ENCODE measurements around the gene RSPRY1. TPM values are rescaled to one million over a fixed set of nuclear protein-coding genes. Genes with fewer than 3 reads are reported as not detected.

RSPRY1 gene
- total and polyA plus RNA-seq, 2 of the 8 experiments (the other 6 are each of a cell fraction or from before 2014, with no cell fraction given) = 11.5 to 32.5 TPM

- TF ChIP-seq CHD7 (IDR thresholded peaks at IDR 0.05; ENCODE audit: insufficient replicate concordance, low read length) (no peak), JUND (IDR thresholded peaks at IDR 0.05; ENCODE audit: low read length) (no peak), SIRT6 (IDR thresholded peaks at IDR 0.05; ENCODE audit: low read length) (no peak), ATF2 (IDR thresholded peaks at IDR 0.05; ENCODE audit: low read length) (no peak), KDM1A (IDR thresholded peaks at IDR 0.05; ENCODE audit: borderline replicate concordance, low read length) (no peak), CBX5 (IDR thresholded peaks at IDR 0.05; ENCODE audit: low read depth, low read length) (no peak), SIX5 (IDR thresholded peaks at IDR 0.05; ENCODE audit: low read depth, low read length) (no peak), BCL11A (IDR thresholded peaks at IDR 0.05; ENCODE audit: low read depth in 2 of 2, low read length in 2 of 2) (no peak), MAX (IDR thresholded peaks at IDR 0.05) (no peak)
Measured at GRCh38 chr16:57172721-57173290, 13.3 kb upstream of the RSPRY1 start (continued).

All from H1 (cell line).